ENCODE data around the gene PIGC.

PIGC gene

GRCh38 chr1:172478485-172478884 is 34.6 kb upstream of the PIGC start:
- POLR2A ChIA-PET, result no interaction called here
- no peak for TF ChIP-seq HDGF (IDR thresholded peaks at IDR 0.05; ENCODE audit: borderline replicate concordance)
- TF ChIP-seq CTBP1 (IDR thresholded peaks at IDR 0.05; ENCODE audit: borderline replicate concordance), result no peak
- no peak for TF ChIP-seq SUZ12 (IDR thresholded peaks at IDR 0.05)
- TF ChIP-seq ELF4 (IDR thresholded peaks at IDR 0.05), result no peak

DNA sequence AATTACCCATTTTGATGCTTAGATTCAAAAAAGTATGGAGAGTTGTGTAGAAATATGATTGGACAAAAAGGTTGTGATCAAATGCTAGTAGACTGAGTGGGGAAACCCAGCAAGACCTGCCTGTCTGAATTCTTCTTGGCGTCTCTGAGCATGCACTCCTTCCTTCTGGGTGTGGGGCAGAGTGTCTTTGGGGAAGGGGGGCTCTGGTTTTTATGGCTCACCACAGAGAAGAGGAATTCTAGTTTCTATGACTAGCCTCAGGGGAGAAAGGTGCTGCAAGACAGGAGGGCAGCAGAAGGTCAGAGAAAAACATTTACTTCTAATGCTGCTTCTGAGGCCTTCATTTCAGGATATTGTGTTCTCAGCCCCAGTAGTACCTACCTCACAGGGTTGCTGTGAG is 33.9 kb upstream of the PIGC start:
- no peak for TF ChIP-seq FOXK2 (IDR thresholded peaks at IDR 0.05)
- TF ChIP-seq BHLHE40 (IDR thresholded peaks at IDR 0.05; ENCODE audit: borderline replicate concordance), result no peak
- TF ChIP-seq, protein P1, sequence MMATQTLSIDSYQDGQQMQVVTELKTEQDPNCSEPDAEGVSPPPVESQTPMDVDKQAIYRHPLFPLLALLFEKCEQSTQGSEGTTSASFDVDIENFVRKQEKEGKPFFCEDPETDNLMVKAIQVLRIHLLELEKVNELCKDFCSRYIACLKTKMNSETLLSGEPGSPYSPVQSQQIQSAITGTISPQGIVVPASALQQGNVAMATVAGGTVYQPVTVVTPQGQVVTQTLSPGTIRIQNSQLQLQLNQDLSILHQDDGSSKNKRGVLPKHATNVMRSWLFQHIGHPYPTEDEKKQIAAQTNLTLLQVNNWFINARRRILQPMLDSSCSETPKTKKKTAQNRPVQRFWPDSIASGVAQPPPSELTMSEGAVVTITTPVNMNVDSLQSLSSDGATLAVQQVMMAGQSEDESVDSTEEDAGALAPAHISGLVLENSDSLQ (IDR thresholded peaks at IDR 0.05), result no peak
- TF ChIP-seq FOXA1 (IDR thresholded peaks at IDR 0.05), result no peak
- no peak for TF ChIP-seq FOXM1 (IDR thresholded peaks at IDR 0.05; ENCODE audit: borderline replicate concordance)
- no peak for TF ChIP-seq CTBP1 (IDR thresholded peaks at IDR 0.05; ENCODE audit: borderline replicate concordance)
- TF ChIP-seq SP1 (IDR thresholded peaks at IDR 0.05), result no peak
- TF ChIP-seq ELF4 (IDR thresholded peaks at IDR 0.05), result no peak
- TF ChIP-seq HDGF (IDR thresholded peaks at IDR 0.05; ENCODE audit: borderline replicate concordance), result no peak
- no peak for TF ChIP-seq NFRKB (IDR thresholded peaks at IDR 0.05)
- no peak for TF ChIP-seq LEF1 (IDR thresholded peaks at IDR 0.05; ENCODE audit: borderline replicate concordance)
- no peak for TF ChIP-seq TARDBP (IDR thresholded peaks at IDR 0.05)
- no peak for TF ChIP-seq L3MBTL2 (conservative IDR thresholded peaks at IDR 0.05)
- TF ChIP-seq ZNF384 (IDR thresholded peaks at IDR 0.05), result no peak
- no peak for TF ChIP-seq SUZ12 (IDR thresholded peaks at IDR 0.05)
- no peak for TF ChIP-seq ARNT (IDR thresholded peaks at IDR 0.05)
- ChIA-PET POLR2A (no interaction called here), CTCF (no interaction called here)

More at GRCh38 chr1:172478485-172478884, 34.6 kb upstream of the PIGC start:
- CTCF ChIA-PET, result no interaction called here
- no peak for DNase-seq (ENCODE audit: extremely low spot score)

GRCh38 chr1:172477216-172477615 is 33.3 kb upstream of the PIGC start:
- CTCF ChIA-PET, result no interaction called here
- TF ChIP-seq SP1 (IDR thresholded peaks at IDR 0.05) (no peak), ZNF384 (IDR thresholded peaks at IDR 0.05) (no peak), CTBP1 (IDR thresholded peaks at IDR 0.05; ENCODE audit: borderline replicate concordance) (no peak), ELF4 (IDR thresholded peaks at IDR 0.05) (no peak), NFRKB (IDR thresholded peaks at IDR 0.05) (no peak), FOXM1 (IDR thresholded peaks at IDR 0.05; ENCODE audit: borderline replicate concordance) (no peak), BHLHE40 (IDR thresholded peaks at IDR 0.05; ENCODE audit: borderline replicate concordance) (no peak), FOXK2 (IDR thresholded peaks at IDR 0.05) (no peak), ARNT (IDR thresholded peaks at IDR 0.05) (no peak), FOXA1 (IDR thresholded peaks at IDR 0.05) (no peak), L3MBTL2 (conservative IDR thresholded peaks at IDR 0.05) (no peak), HDGF (IDR thresholded peaks at IDR 0.05; ENCODE audit: borderline replicate concordance) (no peak), LEF1 (IDR thresholded peaks at IDR 0.05; ENCODE audit: borderline replicate concordance) (no peak), SUZ12 (IDR thresholded peaks at IDR 0.05) (no peak), TARDBP (IDR thresholded peaks at IDR 0.05) (no peak)
- TF ChIP-seq, protein P1 (IDR thresholded peaks at IDR 0.05), result no peak
- POLR2A ChIA-PET, result no interaction called here
- no peak for DNase-seq (ENCODE audit: extremely low spot score)

More for the DNA sequence above, 33.9 kb upstream of the PIGC start:
- DNase-seq (ENCODE audit: extremely low spot score), result no peak

- DNase-seq (ENCODE audit: extremely low spot score), result no peak
- ChIA-PET CTCF (no interaction called here), POLR2A (no interaction called here)
- TF ChIP-seq L3MBTL2 (conservative IDR thresholded peaks at IDR 0.05) (no peak), CTBP1 (IDR thresholded peaks at IDR 0.05; ENCODE audit: borderline replicate concordance) (no peak), BHLHE40 (IDR thresholded peaks at IDR 0.05; ENCODE audit: borderline replicate concordance) (no peak), LEF1 (IDR thresholded peaks at IDR 0.05; ENCODE audit: borderline replicate concordance) (no peak), SP1 (IDR thresholded peaks at IDR 0.05) (no peak)
- TF ChIP-seq, protein P1 (IDR thresholded peaks at IDR 0.05), result no peak
Observed at GRCh38 chr1:172476218-172476811, 32.4 kb upstream of the PIGC start.

DNA sequence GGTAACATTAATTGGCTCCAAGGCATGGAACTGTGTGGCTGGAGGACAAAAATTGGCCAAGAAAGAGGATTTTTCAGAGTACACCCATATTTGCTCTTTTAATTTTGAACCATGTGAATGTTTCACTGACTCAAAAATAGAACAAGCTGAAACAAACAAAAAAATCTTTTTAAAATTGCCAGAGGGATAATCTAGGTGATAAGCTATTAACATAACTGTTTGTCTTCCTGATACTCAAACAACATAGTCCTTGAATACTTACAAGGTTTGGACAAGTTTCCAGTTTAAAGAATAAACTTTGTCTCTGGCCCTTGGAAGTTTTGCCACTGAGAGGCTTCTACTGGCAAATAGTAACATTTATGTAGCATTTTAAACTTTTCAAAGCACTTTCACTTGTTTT is 30.0 kb upstream of the PIGC start:
- POLR2A ChIA-PET, result no interaction called here
- CTCF ChIA-PET, result no interaction called here
- DNase-seq (ENCODE audit: extremely low spot score), result no peak
- TF ChIP-seq FOXK2 (IDR thresholded peaks at IDR 0.05) (no peak), LEF1 (IDR thresholded peaks at IDR 0.05; ENCODE audit: borderline replicate concordance) (no peak), ELF4 (IDR thresholded peaks at IDR 0.05) (no peak), L3MBTL2 (conservative IDR thresholded peaks at IDR 0.05) (no peak), ARNT (IDR thresholded peaks at IDR 0.05) (no peak), SUZ12 (IDR thresholded peaks at IDR 0.05) (no peak), FOXA1 (IDR thresholded peaks at IDR 0.05) (no peak)

- TF ChIP-seq LEF1 (IDR thresholded peaks at IDR 0.05; ENCODE audit: borderline replicate concordance), result no peak
- TF ChIP-seq, protein P1 (IDR thresholded peaks at IDR 0.05), result no peak
- TF ChIP-seq FOXM1 (IDR thresholded peaks at IDR 0.05; ENCODE audit: borderline replicate concordance), result no peak
- TF ChIP-seq FOXA1 (IDR thresholded peaks at IDR 0.05), result no peak
- TF ChIP-seq SUZ12 (IDR thresholded peaks at IDR 0.05), result no peak
- TF ChIP-seq FOXK2 (IDR thresholded peaks at IDR 0.05), result no peak
- no peak for TF ChIP-seq ARNT (IDR thresholded peaks at IDR 0.05)
- no peak for TF ChIP-seq TARDBP (IDR thresholded peaks at IDR 0.05)
- DNase-seq (ENCODE audit: extremely low spot score), result no peak
- POLR2A ChIA-PET, result no interaction called here
- CTCF ChIA-PET, result interaction anchor here (0.6 kb wide), 1 partner anchor 67 kb away, joined by 5 read pairs; no protein-coding TSS in a partner anchor
Observed at GRCh38 chr1:172473302-172473701, 29.4 kb upstream of the PIGC start.

All from HEK293T (cell line).